ENCODE results near the gene ATP6V0C. TPM values are rescaled to one million over a fixed set of nuclear protein-coding genes. Genes with fewer than 3 reads are reported as not detected.
"Not testable (repeated sequence)": the region's sequence is repeated elsewhere in the genome, so short reads cannot be mapped to it uniquely, and the experiment has no call there.

ATP6V0C gene
- total and polyA plus RNA-seq, 2 of the 13 experiments (the other 11 are each of a cell fraction or from before 2014, with no cell fraction given): 10.4 to 20.1 TPM

GRCh38 chr16:2541409-2541808 lies 27.7 kb downstream of the ATP6V0C start (continued):
- TF ChIP-seq CTCF (CRISPR knock-in tag; IDR thresholded peaks at IDR 0.05) (peak; percentile 37; the same call in 1 of the 2 replicates), PHF8 (CRISPR knock-in tag; IDR thresholded peaks at IDR 0.05) (0 out of 2 replicates have a peak, but pooled peaks have one; percentile 36), NR2F1 (CRISPR knock-in tag; IDR thresholded peaks at IDR 0.05) (0 out of 4 replicates have a peak, but pooled peaks of 1 of the 2 experiments have one; percentile 17), FOXA1 (CRISPR knock-in tag; IDR thresholded peaks at IDR 0.05) (0 out of 2 replicates have a peak, but pooled peaks have one; percentile 34), TFDP2 (CRISPR knock-in tag; IDR thresholded peaks at IDR 0.05) (peak; percentile 51; the same call in 1 of the 2 replicates), ZNF441 (CRISPR knock-in tag; IDR thresholded peaks at IDR 0.05; ENCODE audit: borderline replicate concordance) (0 out of 2 replicates have a peak, but pooled peaks have one; percentile 44), FOXO1 (CRISPR knock-in tag; IDR thresholded peaks at IDR 0.05) (peak; percentile 81), ZNF331 (CRISPR knock-in tag; IDR thresholded peaks at IDR 0.05) (peak; percentile 65; the same call in 1 of the 2 replicates), NR2F6 (CRISPR knock-in tag; IDR thresholded peaks at IDR 0.05) (peak; percentile 71), ZFP90 (CRISPR knock-in tag; IDR thresholded peaks at IDR 0.05; ENCODE audit: borderline replicate concordance) (0 out of 2 replicates have a peak, but pooled peaks have one; percentile 33), ZBTB20 (CRISPR knock-in tag; IDR thresholded peaks at IDR 0.05; ENCODE audit: borderline replicate concordance, low read depth) (peak; percentile 63; the same call in 1 of the 2 replicates), ZBTB33 (CRISPR knock-in tag; IDR thresholded peaks at IDR 0.05) (peak; percentile 21; the same call in 1 of the 2 replicates), ARID5B (CRISPR knock-in tag; IDR thresholded peaks at IDR 0.05) (peak; percentile 55), FOXP4 (CRISPR knock-in tag; IDR thresholded peaks at IDR 0.05) (peak; percentile 68), DPF2 (CRISPR knock-in tag; IDR thresholded peaks at IDR 0.05; ENCODE audit: borderline replicate concordance, low read depth) (peak; percentile 54; the same call in 1 of the 2 replicates), PHF5A (CRISPR knock-in tag; IDR thresholded peaks at IDR 0.05; ENCODE audit: low read depth, unreplicated experiment) (peak; percentile 39), FOSL2 (CRISPR knock-in tag; IDR thresholded peaks at IDR 0.05) (peak; percentile 85), ZNF766 (CRISPR knock-in tag; IDR thresholded peaks at IDR 0.05; ENCODE audit: borderline replicate concordance) (peak; percentile 71; the same call in 1 of the 2 replicates)
- not testable (repeated sequence) for TF ChIP-seq FOXA1, NR2F6 (IDR thresholded peaks at IDR 0.05)
